Measurements from ENCODE around the gene RP9. TPM values are rescaled to one million over a fixed set of nuclear protein-coding genes. Genes with fewer than 3 reads are reported as not detected.
A peak's percentile ranks its signal among the peaks of the same experiment; 100 is the strongest.

Gene RP9
- total RNA-seq, 6 experiments from 2014 or later: 11.4 to 16.6 (median 14.9) TPM

GRCh38 chr7:33130184-33130583 is 21.0 kb upstream of the RP9 start:
- Mint-ChIP-seq H3K9me3 (no peaks in the 10 kb centered on the region), H3K27me3 (ENCODE audit: insufficient read depth) (no peaks in the 10 kb centered on the region; the same call in 1 of the 2 replicates), H3K36me3 (ENCODE audit: low read depth) (peaks cover 6% of the 10 kb centered on the region; the same call in 1 of the 2 replicates), H3K4me3 (peak overlapping the region; percentile 99), H3K27ac (peak overlapping the region; percentile 92), H3K4me1 (ENCODE audit: low read depth) (peaks cover 17% of the 10 kb centered on the region)
- DNase-seq: peak; percentile 31
- TF ChIP-seq CTCF (IDR thresholded peaks at IDR 0.05): no peak

GRCh38 chr7:33129806-33130153 is 20.6 kb upstream of the RP9 start:
- Mint-ChIP-seq H3K27me3 (ENCODE audit: insufficient read depth) (no peaks in the 10 kb centered on the region; the same call in 1 of the 2 replicates), H3K9me3 (no peaks in the 10 kb centered on the region), H3K4me1 (ENCODE audit: low read depth) (peaks cover 17% of the 10 kb centered on the region), H3K27ac (peak overlapping the region; percentile 92), H3K36me3 (ENCODE audit: low read depth) (peaks cover 4% of the 10 kb centered on the region; the same call in 1 of the 2 replicates), H3K4me3 (peak overlapping the region; percentile 99)
- TF ChIP-seq CTCF (IDR thresholded peaks at IDR 0.05): no peak
- no peak for DNase-seq

- peak within 1 kb of the TSS; percentile 92 for H3K27ac Mint-ChIP-seq
- H3K27me3 Mint-ChIP-seq (ENCODE audit: insufficient read depth): no peaks in the 10 kb centered on the region
- peak; percentile 34 for TF ChIP-seq CTCF (IDR thresholded peaks at IDR 0.05)
- peaks cover 17% of the 10 kb centered on the region for H3K4me1 Mint-ChIP-seq (ENCODE audit: low read depth)
- H3K9me3 Mint-ChIP-seq: no peaks in the 10 kb centered on the region
- DNase-seq: peak; percentile 94
- no peaks in the 10 kb centered on the region for H3K36me3 Mint-ChIP-seq (ENCODE audit: low read depth)
- H3K4me3 Mint-ChIP-seq: peak within 1 kb of the TSS; percentile 99
Measured at GRCh38 chr7:33128990-33129805, 20.0 kb upstream of the RP9 start, which contains the start of gene BBS9. Gene BBS9 (plus strand): TSS chr7:33129564. CDS start chr7:33146253, 16,689 bp downstream.

- no peaks in the 10 kb centered on the region for H3K9me3 Mint-ChIP-seq
- H3K4me3 Mint-ChIP-seq: peak overlapping the region; percentile 99
- no peaks in the 10 kb centered on the region for H3K36me3 Mint-ChIP-seq (ENCODE audit: low read depth)
- H3K27ac Mint-ChIP-seq: peak overlapping the region; percentile 92; the same call in 1 of the 2 replicates
- no peak for TF ChIP-seq CTCF (IDR thresholded peaks at IDR 0.05)
- no peaks in the 10 kb centered on the region for H3K27me3 Mint-ChIP-seq (ENCODE audit: insufficient read depth)
- peaks cover 17% of the 10 kb centered on the region for H3K4me1 Mint-ChIP-seq (ENCODE audit: low read depth)
- DNase-seq: no peak
Measured at GRCh38 chr7:33128631-33128989, 19.4 kb upstream of the RP9 start.

- Mint-ChIP-seq H3K36me3 (ENCODE audit: low read depth) (no peaks in the 10 kb centered on the region), H3K4me3 (no peak overlapping the region), H3K27ac (no peak overlapping the region), H3K9me3 (no peaks in the 10 kb centered on the region), H3K4me1 (ENCODE audit: low read depth) (peaks cover 17% of the 10 kb centered on the region), H3K27me3 (ENCODE audit: insufficient read depth) (peaks cover 3% of the 10 kb centered on the region)
- TF ChIP-seq CTCF (IDR thresholded peaks at IDR 0.05): no peak
- DNase-seq: no peak
Measured at GRCh38 chr7:33127085-33127484, 17.9 kb upstream of the RP9 start.

Data from HFFc6 (cell line).